H1 (cell line): ENCODE results near the gene PELO. TPM values are rescaled to one million over a fixed set of nuclear protein-coding genes. Genes with fewer than 3 reads are reported as not detected.

Experiments used
- CTCF ChIA-PET: fragments of 300-600 bp; sonication (Branson Sonifier 250); formaldehyde crosslinking; loops from one replicate; lab custom pipeline; 2021; ENCODE audit not compliant: partially characterized antibody; lab: Charles Lee
- POLR2A ChIA-PET: fragments of 300-600 bp; sonication (Branson Sonifier 250); formaldehyde crosslinking; loops from one replicate; lab custom pipeline; 2021; ENCODE audit warnings: inconsistent platforms; ENCODE audit not compliant: partially characterized antibody; lab: Charles Lee
- DNase-seq, 2 experiments: peaks; one replicate each; pipeline versions ENCODE4 v3.0.0 to v3.0.0-alpha.2; 2010 to 2022; ENCODE audit warnings: low spot score in 2 of 2, low read depth in 1 of 2, mixed read lengths in 1 of 2
- FAIRE-seq: peaks from 2 replicates; lab custom pipeline; 2011; peaks lifted over from hg19 to GRCh38; lab: Jason Lieb, UNC
- H2AFZ ChIP-seq: 2 replicates; pipeline ENCODE4 v1.8.1; 2012; ENCODE audit warnings: low read length, inconsistent platforms
- H2AK5ac ChIP-seq: 2 replicates; pipeline ENCODE4 v1.6.1; 2013; ENCODE audit warnings: low read depth, low read length
- H2BK120ac ChIP-seq: replicated peaks from 2 replicates; pipeline ENCODE3; 2013; ENCODE audit warnings: low read depth, low read length, inconsistent platforms
- H2BK12ac ChIP-seq: 2 replicates; pipeline ENCODE4 v1.6.1; 2013; ENCODE audit warnings: low read depth, low read length
- H2BK15ac ChIP-seq: 2 replicates; pipeline ENCODE4 v1.6.1; 2013; ENCODE audit warnings: low read length
- H2BK20ac ChIP-seq: 2 replicates; pipeline ENCODE4 v1.6.1; 2013; ENCODE audit warnings: low read length
- H2BK5ac ChIP-seq: 2 replicates; pipeline ENCODE4 v1.6.1; 2013; ENCODE audit warnings: low read depth, low read length
- H3K14ac ChIP-seq: 2 replicates; pipeline ENCODE4 v1.6.1; 2013; ENCODE audit warnings: inconsistent platforms; ENCODE audit not compliant: insufficient read length
- H3K18ac ChIP-seq: 2 replicates; pipeline ENCODE4 v1.6.1; 2013; ENCODE audit warnings: low read length; ENCODE audit errors: extremely low read depth
- H3K23ac ChIP-seq: 2 replicates; pipeline ENCODE4 v1.6.1; 2013; ENCODE audit warnings: inconsistent platforms; ENCODE audit not compliant: insufficient read length
- H3K23me2 ChIP-seq: 2 replicates; pipeline ENCODE4 v1.6.1; 2013; ENCODE audit warnings: low read depth, low read length
- H3K27ac ChIP-seq: 2 replicates; pipeline ENCODE4 v1.6.1; 2011; ENCODE audit warnings: low read depth, low read length, inconsistent platforms
- H3K27me3 ChIP-seq, 4 experiments: replicated peaks in 1 of 4; 1 replicate in 1 of 4; 2 replicates in 3 of 4; pipeline versions ENCODE4 v1.6.1 to v1.8.1; 2011 to 2013; ENCODE audit warnings: low read length in 3 of 4, mild to moderate bottlenecking in 3 of 4, inconsistent platforms in 2 of 4, mixed read lengths in 2 of 4, moderate library complexity in 1 of 4; ENCODE audit not compliant: control insufficient read depth in 3 of 4, insufficient read depth in 3 of 4; ENCODE audit errors: extremely low read depth in 1 of 4
- H3K36me3 ChIP-seq, 4 experiments: 2 replicates each; pipeline versions ENCODE4 v1.6.1 to v1.8.1; 2011 to 2013; ENCODE audit warnings: mild to moderate bottlenecking in 4 of 4, low read length in 3 of 4, moderate library complexity in 2 of 4, control low read depth in 1 of 4, inconsistent platforms in 1 of 4; ENCODE audit not compliant: insufficient read depth in 4 of 4, control insufficient read depth in 2 of 4
- H3K4ac ChIP-seq: replicated peaks from 2 replicates; pipeline ENCODE3; 2013; ENCODE audit warnings: low read length, low read depth, mixed read lengths, inconsistent platforms; ENCODE audit not compliant: insufficient read length
- H3K4me1 ChIP-seq, 4 experiments: replicated peaks in 1 of 4; 1 replicate in 1 of 4; 2 replicates in 3 of 4; pipeline versions ENCODE4 v1.6.1 to v1.8.1; 2011 to 2013; ENCODE audit warnings: low read length in 3 of 4, inconsistent platforms in 2 of 4, mixed read lengths in 1 of 4; ENCODE audit not compliant: insufficient read depth in 4 of 4, control insufficient read depth in 3 of 4
- H3K4me2 ChIP-seq, 2 experiments: 2 replicates each; pipeline versions ENCODE4 v1.6.1 to v1.8.1; 2011 to 2013; ENCODE audit warnings: low read depth in 2 of 2, low read length in 2 of 2, control low read depth in 1 of 2, inconsistent platforms in 1 of 2, mild to moderate bottlenecking in 1 of 2; ENCODE audit not compliant: insufficient read depth in 1 of 2
- H3K4me3 ChIP-seq, 4 experiments: fragments of 200-600, 300-600 bp in 1 of 4; sonication (generic), shearing (Covaris generic), sonication (Bioruptor Twin) in 1 of 4; 2 replicates each; pipeline versions ENCODE4 v1.5.1 to v1.8.1; 2011 to 2016; ENCODE audit warnings: low read length in 4 of 4, low read depth in 3 of 4, control low read depth in 2 of 4, inconsistent platforms in 2 of 4, mild to moderate bottlenecking in 2 of 4, mixed read lengths in 1 of 4, moderate library complexity in 1 of 4; ENCODE audit not compliant: insufficient read depth in 2 of 4; ENCODE audit errors: extremely low read depth in 1 of 4
- H3K56ac ChIP-seq: replicated peaks from 2 replicates; pipeline ENCODE3; 2013; ENCODE audit warnings: low read depth, mild to moderate bottlenecking, mixed read lengths, low read length, inconsistent platforms; ENCODE audit not compliant: insufficient read length
- H3K79me1 ChIP-seq: 2 replicates; pipeline ENCODE4 v1.6.1; 2013; ENCODE audit warnings: low read depth, low read length, control low read depth
- H3K79me2 ChIP-seq, 2 experiments: 2 replicates each; pipeline versions ENCODE4 v1.6.1 to v1.8.1; 2012 to 2013; ENCODE audit warnings: low read length in 2 of 2, mild to moderate bottlenecking in 2 of 2, inconsistent platforms in 1 of 2; ENCODE audit not compliant: insufficient read depth in 2 of 2, control insufficient read depth in 1 of 2
- H3K9ac ChIP-seq, 4 experiments: replicated peaks in 1 of 4; 1 replicate in 1 of 4; 2 replicates in 3 of 4; pipeline versions ENCODE4 v1.6.1 to v1.8.1; 2011 to 2013; ENCODE audit warnings: low read depth in 3 of 4, low read length in 3 of 4, control low read depth in 2 of 4, mild to moderate bottlenecking in 2 of 4, moderate library complexity in 2 of 4, inconsistent platforms in 1 of 4; ENCODE audit errors: extremely low read depth in 1 of 4
- H3K9me3 ChIP-seq, 2 experiments: 2 replicates each; pipeline versions ENCODE4 v1.6.1 to v1.8.1; 2012 to 2013; ENCODE audit warnings: mild to moderate bottlenecking in 2 of 2, moderate library complexity in 2 of 2, control low read depth in 1 of 2, inconsistent platforms in 1 of 2, low read depth in 1 of 2, low read length in 1 of 2, mixed read lengths in 1 of 2; ENCODE audit not compliant: insufficient read depth in 2 of 2
- H4K20me1 ChIP-seq, 2 experiments: replicated peaks in 1 of 2; 2 replicates each; pipeline versions ENCODE3 to v1.8.1; 2011 to 2013; ENCODE audit warnings: inconsistent platforms in 2 of 2, low read length in 2 of 2, mild to moderate bottlenecking in 1 of 2; ENCODE audit not compliant: insufficient read depth in 2 of 2, control insufficient read depth in 1 of 2
- H4K5ac ChIP-seq: 2 replicates; pipeline ENCODE4 v1.6.1; 2013; ENCODE audit warnings: low read length, low read depth, mixed read lengths, inconsistent platforms; ENCODE audit not compliant: insufficient read length
- H4K8ac ChIP-seq: 2 replicates; pipeline ENCODE4 v1.8.0; 2013; ENCODE audit warnings: mild to moderate bottlenecking, moderate library complexity, low read length, inconsistent platforms; ENCODE audit not compliant: insufficient read depth; ENCODE audit errors: extremely low read depth
- H4K91ac ChIP-seq: replicated peaks from 2 replicates; pipeline ENCODE3; 2013; ENCODE audit warnings: low read length, mixed read lengths, inconsistent platforms; ENCODE audit not compliant: insufficient read length
- HDAC6 ChIP-seq: IDR thresholded peaks from one replicate; pipeline ENCODE4 v1.7.1; 2012; ENCODE audit warnings: low read depth, mild to moderate bottlenecking, inconsistent platforms, low read length, moderate library complexity
- JUND ChIP-seq: IDR thresholded peaks from 2 replicates; pipeline ENCODE4 v1.6.1; 2011; ENCODE audit warnings: mild to moderate bottlenecking, improper control_type of control experiment, low read length
- KDM4A ChIP-seq: IDR thresholded peaks from one replicate; pipeline ENCODE4 v1.7.1; 2012; ENCODE audit warnings: low read depth, mild to moderate bottlenecking, moderate library complexity, low read length, inconsistent platforms; ENCODE audit not compliant: severe bottlenecking
- RAD21 ChIP-seq, 2 experiments: IDR thresholded peaks in 1 of 2; conservative IDR thresholded peaks in 1 of 2; 2 replicates each; pipeline ENCODE4 v1.6.1; 2011; ENCODE audit warnings: low read depth in 2 of 2, low read length in 2 of 2, improper control_type of control experiment in 1 of 2, inconsistent platforms in 1 of 2, mild to moderate bottlenecking in 1 of 2, moderate library complexity in 1 of 2
- TEAD4 ChIP-seq: IDR thresholded peaks from 2 replicates; pipeline ENCODE4 v1.6.1; 2012; ENCODE audit warnings: low read depth, low read length, inconsistent platforms, mixed read lengths
- WGBS, 2 experiments: shearing (Covaris generic) in 1 of 2; methylation state at CpG; one replicate each; pipeline versions ENCODE4 v1.1.6 to v1.1.7; 2013 to 2015; ENCODE audit warnings: low lambda C conversion rate in 2 of 2, mixed read lengths in 2 of 2, inconsistent platforms in 1 of 2, low coverage in 1 of 2, missing lambda C conversion rate in 1 of 2; ENCODE audit not compliant: insufficient replicate concordance in 2 of 2, insufficient coverage in 1 of 2, insufficient read length in 1 of 2; ENCODE audit errors: extremely low coverage in 1 of 2, missing lambda C conversion rate in 1 of 2; 5-methylcytosine and 5-hydroxymethylcytosine counted together
- polyA plus RNA-seq, 7 experiments: library from polyadenylated mRNA; depleted of rRNA in 3 of 7; stranded (reverse) in 5 of 7; unstranded in 2 of 7; fragments of >200 nt in 5 of 7; fragments of 200-250 nt in 2 of 7; gene quantifications; 1 replicate in 5 of 7; 2 replicates in 1 of 7; 4 replicates in 1 of 7; pipeline versions ENCODE4 v1.2.1 to v1.2.3, GENCODE V29; 2011 to 2013; ENCODE audit warnings: missing spikeins in 2 of 7, mixed read lengths in 2 of 7
- total RNA-seq: library from RNA; stranded (reverse); fragmentation: NEBNext Ultra II Directional; extraction: Animal tissue kit (Norgen Biotek cat#: 25700); gene quantifications from 2 replicates; pipeline ENCODE4 v1.2.1, GENCODE V29; 2021
- TF ChIP-seq, protein P1 (sequence below), 3 experiments: IDR thresholded peaks; 1 replicate in 2 of 3; 2 replicates in 1 of 3; pipeline versions ENCODE4 v1.5.1 to v1.6.1; 2011; ENCODE audit warnings: low read length in 3 of 3, mild to moderate bottlenecking in 3 of 3, inconsistent platforms in 2 of 3, low read depth in 1 of 3, moderate library complexity in 1 of 3; ENCODE audit not compliant: insufficient read depth in 1 of 3; ENCODE audit errors: control extremely low read depth in 1 of 3

PELO gene
- total and polyA plus RNA-seq, 2 of the 8 experiments (the other 6 are each of a cell fraction or from before 2014, with no cell fraction given): 10.8 to 18.5 TPM

DNA sequence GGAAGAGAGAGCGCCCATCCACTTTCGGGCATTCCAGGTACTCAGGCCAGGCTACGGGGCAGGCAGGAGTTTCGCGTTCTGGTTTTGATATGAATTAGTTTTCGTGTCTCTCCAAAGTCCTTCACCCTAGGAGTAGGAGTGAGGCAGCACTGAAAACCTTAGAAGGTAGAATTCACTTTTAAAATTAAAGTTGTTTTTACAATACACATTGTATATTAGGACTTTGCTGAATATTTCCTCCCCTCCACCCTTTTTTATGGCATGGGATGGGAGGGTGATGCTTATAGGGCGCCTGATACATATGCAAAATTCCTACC is 747 bp downstream of the PELO start:
- H3K36me3 ChIP-seq: 0 out of 8 replicates have a peak, but pooled peaks cover 0 to 3% (median 0%) of the 10 kb centered on the region in 4 experiments
- peak overlapping the region; percentile 67; the same call in 1 of the 2 replicates for H2BK5ac ChIP-seq
- no peaks in the 10 kb centered on the region for H3K9me3 ChIP-seq
- no peak overlapping the region for H2BK15ac ChIP-seq
- H3K23ac ChIP-seq: no peak overlapping the region
- H3K18ac ChIP-seq: no peak overlapping the region
- H3K4me1 ChIP-seq: peaks cover 0 to 2% (median 0%) of the 10 kb centered on the region in 4 experiments; a peak in 1 of 7 replicates
- TF ChIP-seq, protein P1, sequence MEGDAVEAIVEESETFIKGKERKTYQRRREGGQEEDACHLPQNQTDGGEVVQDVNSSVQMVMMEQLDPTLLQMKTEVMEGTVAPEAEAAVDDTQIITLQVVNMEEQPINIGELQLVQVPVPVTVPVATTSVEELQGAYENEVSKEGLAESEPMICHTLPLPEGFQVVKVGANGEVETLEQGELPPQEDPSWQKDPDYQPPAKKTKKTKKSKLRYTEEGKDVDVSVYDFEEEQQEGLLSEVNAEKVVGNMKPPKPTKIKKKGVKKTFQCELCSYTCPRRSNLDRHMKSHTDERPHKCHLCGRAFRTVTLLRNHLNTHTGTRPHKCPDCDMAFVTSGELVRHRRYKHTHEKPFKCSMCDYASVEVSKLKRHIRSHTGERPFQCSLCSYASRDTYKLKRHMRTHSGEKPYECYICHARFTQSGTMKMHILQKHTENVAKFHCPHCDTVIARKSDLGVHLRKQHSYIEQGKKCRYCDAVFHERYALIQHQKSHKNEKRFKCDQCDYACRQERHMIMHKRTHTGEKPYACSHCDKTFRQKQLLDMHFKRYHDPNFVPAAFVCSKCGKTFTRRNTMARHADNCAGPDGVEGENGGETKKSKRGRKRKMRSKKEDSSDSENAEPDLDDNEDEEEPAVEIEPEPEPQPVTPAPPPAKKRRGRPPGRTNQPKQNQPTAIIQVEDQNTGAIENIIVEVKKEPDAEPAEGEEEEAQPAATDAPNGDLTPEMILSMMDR (IDR thresholded peaks at IDR 0.05; ENCODE audit: control extremely low read depth in 1 of 3, insufficient read depth in 1 of 3, low read depth in 1 of 3, low read length in 3 of 3): no peak
- TF ChIP-seq KDM4A (peak; percentile 51), TEAD4 (peak; percentile 60), JUND (no peak), RAD21 (IDR thresholded peaks at IDR 0.05 in 1 of 2, conservative IDR thresholded peaks at IDR 0.05 in 1 of 2; ENCODE audit: low read depth in 2 of 2, low read length in 2 of 2) (no peak), HDAC6 (no peak)
- H3K4ac ChIP-seq: no peak overlapping the region
- H3K27me3 ChIP-seq: no peaks in the 10 kb centered on the region
- WGBS, 2 experiments: 1% methylated on average over 5 of the region's 7 CpGs; no CpG with 5 or more reads in 1 of the 2 experiments
- H4K5ac ChIP-seq: no peak overlapping the region
- no peak overlapping the region for H2BK120ac ChIP-seq
- no peak overlapping the region for H2BK12ac ChIP-seq
- no peak overlapping the region for H3K14ac ChIP-seq
- no peak overlapping the region for H2BK20ac ChIP-seq
- H3K4me2 ChIP-seq: peak overlapping the region; percentile 81 to 88
- ChIA-PET POLR2A (interaction anchor here (1.7 kb wide), 1 partner anchor 12 kb away, joined by 29 read pairs; no protein-coding TSS in a partner anchor), CTCF (interaction anchor here (0.7 to 5.1 kb wide), 6 partner anchors 8 to 109 kb away, joined by 3 to 39 read pairs (median 3); no protein-coding TSS in a partner anchor)
- no peak overlapping the region for H4K91ac ChIP-seq
- H3K9ac ChIP-seq: peak overlapping the region in 1 of 4 experiments; percentile 47; a peak in 4 of 7 replicates
- H3K79me1 ChIP-seq: no peaks in the 10 kb centered on the region
- H3K4me3 ChIP-seq: peak overlapping the region; percentile 70 to 96 (median 80)
- 0 out of 4 replicates have a peak, but pooled peaks cover 0 to 7% of the 10 kb centered on the region in 2 experiments for H3K79me2 ChIP-seq
- no peak overlapping the region for H3K56ac ChIP-seq
- H2AK5ac ChIP-seq: no peak overlapping the region
- peaks cover 10% of the 10 kb centered on the region; the same call in 1 of the 2 replicates for H3K23me2 ChIP-seq
- no peak overlapping the region for H3K27ac ChIP-seq
- H4K20me1 ChIP-seq: no peaks in the 10 kb centered on the region
- DNase-seq (no peak), FAIRE-seq (no peak)
- 0 out of 2 replicates have a peak overlapping the region, but pooled peaks have one; percentile 21 for H2AFZ ChIP-seq
- H4K8ac ChIP-seq: no peak overlapping the region
